ENCODE measurements around the gene MBTD1.

- TF ChIP-seq POLR2A (IDR thresholded peaks at IDR 0.05) (no peak), CTCF (IDR thresholded peaks at IDR 0.05 in 8 of 11, conservative IDR thresholded peaks at IDR 0.05 in 3 of 11) (no peak)
Observed at GRCh38 chr17:51200846-51201245, 59.0 kb downstream of the MBTD1 start.

Data from spleen (tissue), 7 donors.